ENCODE measurements around the gene PNMA8A.

PNMA8A gene

GRCh38 chr19:46471116-46471733, at the start of gene PNMA8A:
TSS of gene PNMA8A (minus strand) at chr19:46471563. CDS start at chr19:46471035, 528 bp downstream.
- no peaks in the 10 kb centered on the region for H3K9me3 Mint-ChIP-seq
- peaks cover 71% of the 10 kb centered on the region for H3K27me3 Mint-ChIP-seq
- no peak within 1 kb of the TSS for H3K27ac Mint-ChIP-seq (ENCODE audit: low read depth)
- no peak for ATAC-seq (replicated peaks; ENCODE audit: extremely low read depth, poor library complexity, severe bottlenecking)
- H3K36me3 Mint-ChIP-seq (ENCODE audit: insufficient read depth), result peaks cover 2% of the 10 kb centered on the region
- no peak within 1 kb of the TSS for H3K4me3 Mint-ChIP-seq
- DNase-seq (ENCODE audit: low spot score in 2 of 2), result no peak
- H3K4me1 Mint-ChIP-seq, result peaks cover 8% of the 10 kb centered on the region

- DNase-seq (ENCODE audit: low spot score in 2 of 2), result no peak
- no peaks in the 10 kb centered on the region for H3K36me3 Mint-ChIP-seq (ENCODE audit: insufficient read depth)
- H3K9me3 Mint-ChIP-seq, result no peaks in the 10 kb centered on the region
- peaks cover 7% of the 10 kb centered on the region for H3K27me3 Mint-ChIP-seq
- no peak for ATAC-seq (replicated peaks; ENCODE audit: extremely low read depth, poor library complexity, severe bottlenecking)
- H3K4me3 Mint-ChIP-seq, result no peak overlapping the region
- H3K4me1 Mint-ChIP-seq, result peaks cover 17% of the 10 kb centered on the region
- no peak overlapping the region for H3K27ac Mint-ChIP-seq (ENCODE audit: low read depth)
Measured at GRCh38 chr19:46520616-46521015, 49.3 kb upstream of the PNMA8A start.

- peaks cover 6% of the 10 kb centered on the region for H3K4me1 Mint-ChIP-seq
- peaks cover 25% of the 10 kb centered on the region for H3K27me3 Mint-ChIP-seq
- no peak overlapping the region for H3K4me3 Mint-ChIP-seq
- DNase-seq (ENCODE audit: low spot score in 2 of 2) (no peak), ATAC-seq (replicated peaks; ENCODE audit: extremely low read depth, poor library complexity, severe bottlenecking) (no peak)
- H3K36me3 Mint-ChIP-seq (ENCODE audit: insufficient read depth), result no peaks in the 10 kb centered on the region
- no peaks in the 10 kb centered on the region for H3K9me3 Mint-ChIP-seq
- no peak overlapping the region for H3K27ac Mint-ChIP-seq (ENCODE audit: low read depth)
Measured at GRCh38 chr19:46517471-46517870, 46.1 kb upstream of the PNMA8A start.

GRCh38 chr19:46515879-46516350, 44.6 kb upstream of the PNMA8A start:
- no peak overlapping the region for H3K27ac Mint-ChIP-seq (ENCODE audit: low read depth)
- ATAC-seq (replicated peaks; ENCODE audit: extremely low read depth, poor library complexity, severe bottlenecking), result no peak
- H3K36me3 Mint-ChIP-seq (ENCODE audit: insufficient read depth), result no peaks in the 10 kb centered on the region
- H3K27me3 Mint-ChIP-seq, result peaks cover 39% of the 10 kb centered on the region
- DNase-seq (ENCODE audit: low spot score in 2 of 2), result no peak
- H3K4me1 Mint-ChIP-seq, result peaks cover 5% of the 10 kb centered on the region
- no peaks in the 10 kb centered on the region for H3K9me3 Mint-ChIP-seq
- no peak overlapping the region for H3K4me3 Mint-ChIP-seq

GRCh38 chr19:46515290-46515609, 43.9 kb upstream of the PNMA8A start:
- no peaks in the 10 kb centered on the region for H3K9me3 Mint-ChIP-seq
- H3K4me1 Mint-ChIP-seq, result peaks cover 5% of the 10 kb centered on the region
- H3K36me3 Mint-ChIP-seq (ENCODE audit: insufficient read depth), result no peaks in the 10 kb centered on the region
- ATAC-seq (replicated peaks; ENCODE audit: extremely low read depth, poor library complexity, severe bottlenecking) (no peak), DNase-seq (ENCODE audit: low spot score in 2 of 2) (no peak)
- H3K27me3 Mint-ChIP-seq, result peaks cover 41% of the 10 kb centered on the region
- H3K27ac Mint-ChIP-seq (ENCODE audit: low read depth), result no peak overlapping the region
- H3K4me3 Mint-ChIP-seq, result no peak overlapping the region

- Mint-ChIP-seq H3K27ac (ENCODE audit: low read depth) (no peak overlapping the region), H3K4me3 (no peak overlapping the region), H3K4me1 (peaks cover 5% of the 10 kb centered on the region), H3K27me3 (peaks cover 41% of the 10 kb centered on the region), H3K9me3 (no peaks in the 10 kb centered on the region), H3K36me3 (ENCODE audit: insufficient read depth) (no peaks in the 10 kb centered on the region)
- DNase-seq (ENCODE audit: low spot score in 2 of 2) (no peak), ATAC-seq (replicated peaks; ENCODE audit: extremely low read depth, poor library complexity, severe bottlenecking) (no peak)
Measured at GRCh38 chr19:46514589-46515289, 43.4 kb upstream of the PNMA8A start.

- H3K4me3 Mint-ChIP-seq, result no peak overlapping the region
- H3K27me3 Mint-ChIP-seq, result peaks cover 52% of the 10 kb centered on the region
- H3K27ac Mint-ChIP-seq (ENCODE audit: low read depth), result no peak overlapping the region
- H3K9me3 Mint-ChIP-seq, result no peaks in the 10 kb centered on the region
- H3K36me3 Mint-ChIP-seq (ENCODE audit: insufficient read depth), result no peaks in the 10 kb centered on the region
- H3K4me1 Mint-ChIP-seq, result peaks cover 5% of the 10 kb centered on the region
- DNase-seq (ENCODE audit: low spot score in 2 of 2) (peak; percentile 58 to 77), ATAC-seq (replicated peaks; ENCODE audit: extremely low read depth, poor library complexity, severe bottlenecking) (peak; percentile 49)
Measured at GRCh38 chr19:46513461-46514236, 42.3 kb upstream of the PNMA8A start.

GRCh38 chr19:46511237-46511636, 39.9 kb upstream of the PNMA8A start:
- H3K9me3 Mint-ChIP-seq, result no peaks in the 10 kb centered on the region
- no peak overlapping the region for H3K27ac Mint-ChIP-seq (ENCODE audit: low read depth)
- H3K27me3 Mint-ChIP-seq, result peaks cover 75% of the 10 kb centered on the region
- no peak for DNase-seq (ENCODE audit: low spot score in 2 of 2)
- H3K4me1 Mint-ChIP-seq, result peaks cover 5% of the 10 kb centered on the region
- ATAC-seq (replicated peaks; ENCODE audit: extremely low read depth, poor library complexity, severe bottlenecking), result no peak
- H3K36me3 Mint-ChIP-seq (ENCODE audit: insufficient read depth), result peaks cover 2% of the 10 kb centered on the region
- no peak overlapping the region for H3K4me3 Mint-ChIP-seq

- no peaks in the 10 kb centered on the region for H3K4me1 Mint-ChIP-seq
- H3K27ac Mint-ChIP-seq (ENCODE audit: low read depth), result no peak overlapping the region
- H3K9me3 Mint-ChIP-seq, result no peaks in the 10 kb centered on the region
- ATAC-seq (replicated peaks; ENCODE audit: extremely low read depth, poor library complexity, severe bottlenecking) (no peak), DNase-seq (ENCODE audit: low spot score in 2 of 2) (no peak)
- no peak overlapping the region for H3K4me3 Mint-ChIP-seq
- peaks cover 2% of the 10 kb centered on the region for H3K36me3 Mint-ChIP-seq (ENCODE audit: insufficient read depth)
- H3K27me3 Mint-ChIP-seq, result peaks cover 60% of the 10 kb centered on the region
Measured at GRCh38 chr19:46508206-46508605, 36.8 kb upstream of the PNMA8A start.

GRCh38 chr19:46503848-46504453, 32.6 kb upstream of the PNMA8A start:
- H3K4me1 Mint-ChIP-seq, result no peaks in the 10 kb centered on the region
- no peaks in the 10 kb centered on the region for H3K9me3 Mint-ChIP-seq
- peaks cover 2% of the 10 kb centered on the region for H3K36me3 Mint-ChIP-seq (ENCODE audit: insufficient read depth)
- H3K4me3 Mint-ChIP-seq, result no peak overlapping the region
- H3K27ac Mint-ChIP-seq (ENCODE audit: low read depth), result no peak overlapping the region
- ATAC-seq (replicated peaks; ENCODE audit: extremely low read depth, poor library complexity, severe bottlenecking) (no peak), DNase-seq (ENCODE audit: low spot score in 2 of 2) (no peak)
- peaks cover 58% of the 10 kb centered on the region for H3K27me3 Mint-ChIP-seq

GRCh38 chr19:46502891-46503290, 31.5 kb upstream of the PNMA8A start:
- Mint-ChIP-seq H3K4me3 (no peak overlapping the region), H3K27ac (ENCODE audit: low read depth) (no peak overlapping the region), H3K4me1 (no peaks in the 10 kb centered on the region), H3K27me3 (peaks cover 57% of the 10 kb centered on the region), H3K36me3 (ENCODE audit: insufficient read depth) (peaks cover 2% of the 10 kb centered on the region), H3K9me3 (no peaks in the 10 kb centered on the region)
- DNase-seq (ENCODE audit: low spot score in 2 of 2), result no peak
- ATAC-seq (replicated peaks; ENCODE audit: extremely low read depth, poor library complexity, severe bottlenecking), result no peak

GRCh38 chr19:46499692-46500091, 28.3 kb upstream of the PNMA8A start:
- Mint-ChIP-seq H3K9me3 (no peaks in the 10 kb centered on the region), H3K4me1 (peaks cover under 1% of the 10 kb centered on the region), H3K4me3 (no peak overlapping the region), H3K27me3 (peaks cover 40% of the 10 kb centered on the region), H3K27ac (ENCODE audit: low read depth) (no peak overlapping the region), H3K36me3 (ENCODE audit: insufficient read depth) (no peaks in the 10 kb centered on the region)
- DNase-seq (ENCODE audit: low spot score in 2 of 2) (no peak), ATAC-seq (replicated peaks; ENCODE audit: extremely low read depth, poor library complexity, severe bottlenecking) (no peak)

Measured in central memory CD8-positive, alpha-beta T cell (primary cell).